Neural cell (in vitro differentiated cells): ENCODE measurements around the gene RPS6KA3.

ENCODE experiments used
- CTCF ChIP-seq: fragments of 450-650 bp; IDR thresholded peaks from 2 replicates; pipeline ENCODE4 v1.5.1; 2014; ENCODE audit warnings: antibody characterized with exemption, mild to moderate bottlenecking, moderate library complexity; ENCODE audit not compliant: poor library complexity, severe bottlenecking
- EP300 ChIP-seq: fragments of 450-650 bp; conservative IDR thresholded peaks from 2 replicates; pipeline ENCODE4 v1.6.1; 2014; ENCODE audit warnings: antibody characterized with exemption, mild to moderate bottlenecking, moderate library complexity; ENCODE audit not compliant: poor library complexity, severe bottlenecking
- EZH2 ChIP-seq: fragments of 200-600, 300-800 bp; shearing (Covaris generic), sonication (generic); IDR thresholded peaks from 2 replicates; pipeline ENCODE4 v1.6.1; 2014; ENCODE audit warnings: antibody characterized with exemption, low read length, borderline replicate concordance, mild to moderate bottlenecking; ENCODE audit not compliant: insufficient read depth, poor library complexity, severe bottlenecking
- POLR2AphosphoS5 ChIP-seq: IDR thresholded peaks from 2 replicates; pipeline ENCODE4 v1.6.1; 2012
- RAD21 ChIP-seq: fragments of 450-650 bp; conservative IDR thresholded peaks from 2 replicates; pipeline ENCODE4 v1.6.1; 2014; ENCODE audit warnings: antibody characterized with exemption, mild to moderate bottlenecking, moderate library complexity
- REST ChIP-seq: IDR thresholded peaks from 2 replicates; pipeline ENCODE4 v1.6.1; 2012; ENCODE audit warnings: borderline replicate concordance
- SMC3 ChIP-seq: fragments of 450-650 bp; conservative IDR thresholded peaks from 2 replicates; pipeline ENCODE4 v1.6.1; 2014; ENCODE audit warnings: antibody characterized with exemption, mild to moderate bottlenecking, moderate library complexity; ENCODE audit not compliant: poor library complexity
- TAF1 ChIP-seq: IDR thresholded peaks from 2 replicates; pipeline ENCODE4 v1.6.1; 2012; ENCODE audit warnings: low read depth

DNA sequence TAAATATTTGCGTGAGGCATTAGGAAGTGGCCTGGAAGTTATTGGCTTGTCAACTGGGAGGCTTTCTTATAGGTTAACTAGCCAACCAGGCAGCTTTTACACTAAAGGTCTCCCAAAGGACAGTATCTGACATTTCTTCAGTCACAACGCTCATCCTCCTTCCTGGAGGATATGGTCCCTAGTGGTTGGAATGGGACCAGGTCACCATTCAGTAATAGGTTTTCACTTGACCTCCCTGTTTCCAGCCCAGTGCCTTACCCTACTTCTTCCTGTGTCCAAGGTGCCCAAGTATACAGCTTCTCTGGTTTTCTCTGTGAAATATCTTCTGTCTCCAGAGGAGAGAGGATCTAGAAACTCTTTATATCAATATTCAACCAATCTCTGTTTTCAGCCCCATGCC, 38.5 kb downstream of the RPS6KA3 start:
- no peak for TF ChIP-seq CTCF
- TF ChIP-seq EZH2 = no peak
- TF ChIP-seq RAD21 = no peak
- no peak for TF ChIP-seq SMC3
- TF ChIP-seq EP300 = no peak
- TF ChIP-seq REST = no peak
- TF ChIP-seq POLR2AphosphoS5 = no peak
- no peak for TF ChIP-seq TAF1
